CD4-positive, alpha-beta T cell treated with Interleukin-1 beta for 1 hour (primary cell): Measurements from ENCODE around the gene BBX.
"Not testable (repeated sequence)": the region's sequence is repeated elsewhere in the genome, so short reads cannot be mapped to it uniquely, and the experiment has no call there.

Source experiments
- DNase-seq, 2 donors: peaks; one replicate each; pipeline ENCODE4 v3.0.0-alpha.2; 2020 to 2022

Gene BBX

DNA sequence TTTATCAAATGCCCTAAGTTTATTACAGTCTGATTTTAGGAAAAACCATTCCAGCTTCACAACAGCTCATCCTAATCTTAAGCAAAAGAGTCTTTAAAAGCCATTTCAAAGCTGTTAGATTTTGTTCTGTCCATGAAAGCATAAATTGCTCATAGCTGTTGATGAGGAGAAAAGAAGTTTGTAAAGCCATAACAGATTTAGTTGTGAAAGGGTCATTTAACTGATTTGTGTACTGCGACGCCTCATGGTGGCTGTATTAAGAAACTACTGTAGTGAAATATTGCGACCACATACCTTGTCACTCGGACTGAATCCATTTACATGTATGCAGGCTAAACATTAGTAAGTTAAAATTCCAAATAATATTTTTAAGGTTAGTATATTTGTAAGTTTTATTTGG lies 20.9 kb downstream of the BBX start:
- DNase-seq: peak; percentile 1 to 15

- no peak for DNase-seq
Measured at GRCh38 chr3:107545680-107546120, 22.9 kb downstream of the BBX start.

DNA sequence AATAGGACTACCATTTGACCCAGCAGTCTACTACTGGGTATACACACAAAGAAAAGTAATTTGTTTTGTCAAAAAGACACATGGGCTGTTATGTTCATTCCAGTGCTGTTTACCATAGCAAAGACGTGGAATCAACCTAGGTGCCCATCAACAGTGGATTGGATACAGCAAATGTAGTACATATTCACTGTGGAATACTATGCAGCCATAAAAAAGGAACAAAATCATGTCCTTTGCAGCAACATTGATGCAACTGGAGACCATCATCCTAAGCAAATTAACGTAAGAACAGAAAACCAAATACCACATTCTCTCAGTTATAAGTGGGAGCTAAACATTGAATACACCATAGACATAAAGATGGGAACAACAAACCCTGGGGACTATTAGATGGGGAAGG lies 25.8 kb downstream of the BBX start:
- no peak for DNase-seq

DNA sequence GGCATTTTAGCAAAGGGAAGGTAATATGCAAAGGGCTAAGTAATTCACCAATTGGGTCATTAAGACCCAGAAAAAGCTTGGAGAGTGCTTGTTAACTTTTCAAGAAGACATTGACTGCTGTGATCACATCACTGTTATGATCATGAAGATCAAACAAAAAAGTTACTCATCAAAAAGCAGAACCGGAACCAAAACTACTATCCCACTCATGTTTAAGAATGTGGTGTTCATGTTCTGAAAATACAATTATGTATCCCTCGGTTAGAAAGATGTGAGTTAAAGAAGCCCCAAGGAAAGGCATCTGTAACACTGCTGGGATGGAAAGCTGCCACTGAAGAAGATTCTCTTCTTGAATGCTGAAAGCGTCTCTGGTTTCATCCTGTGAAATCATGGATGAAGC lies 32.6 kb downstream of the BBX start:
- no peak for DNase-seq

- DNase-seq: no peak
Measured at GRCh38 chr3:107557743-107558142, 35.0 kb downstream of the BBX start.

DNA sequence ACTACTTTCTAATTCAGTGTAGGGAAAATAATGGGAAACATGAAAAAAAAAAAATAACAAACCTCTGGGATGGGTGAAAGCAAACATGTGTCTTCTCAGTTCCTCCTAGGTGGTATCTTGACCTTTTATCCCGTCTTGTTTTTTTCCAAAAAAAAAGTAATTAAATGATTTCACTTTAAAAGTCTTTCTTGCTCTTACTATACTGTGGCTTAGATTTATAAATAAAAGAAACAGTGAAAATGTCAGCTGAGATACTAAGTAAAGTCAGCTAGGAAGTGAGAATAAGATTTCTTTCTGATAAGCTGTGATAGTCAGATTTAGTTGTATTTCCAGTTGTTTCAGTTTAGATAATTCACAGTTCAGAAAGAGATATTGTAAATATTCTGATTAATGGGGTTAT lies 37.4 kb downstream of the BBX start:
- no peak for DNase-seq

DNA sequence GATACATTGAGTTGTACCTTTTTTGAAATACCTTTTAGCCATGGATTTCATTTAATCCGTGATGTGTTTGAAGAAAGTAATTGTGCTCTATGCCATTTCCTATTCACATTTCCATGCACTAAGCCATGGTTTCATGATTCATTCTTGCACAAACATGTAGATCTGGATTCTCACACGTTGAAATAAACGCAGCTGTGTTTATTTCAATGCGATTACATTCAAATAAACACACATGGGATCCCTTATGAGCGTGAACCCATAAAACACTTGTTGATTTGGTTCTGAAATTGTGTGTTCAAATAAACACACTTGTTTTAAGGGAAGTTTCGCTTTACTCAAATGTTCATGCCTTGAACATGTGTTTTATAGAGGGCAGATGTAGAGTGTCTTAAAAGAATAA lies 39.2 kb downstream of the BBX start:
- DNase-seq: no peak

GRCh38 chr3:107562969-107563529 lies 40.3 kb downstream of the BBX start:
- no peak for DNase-seq

DNA sequence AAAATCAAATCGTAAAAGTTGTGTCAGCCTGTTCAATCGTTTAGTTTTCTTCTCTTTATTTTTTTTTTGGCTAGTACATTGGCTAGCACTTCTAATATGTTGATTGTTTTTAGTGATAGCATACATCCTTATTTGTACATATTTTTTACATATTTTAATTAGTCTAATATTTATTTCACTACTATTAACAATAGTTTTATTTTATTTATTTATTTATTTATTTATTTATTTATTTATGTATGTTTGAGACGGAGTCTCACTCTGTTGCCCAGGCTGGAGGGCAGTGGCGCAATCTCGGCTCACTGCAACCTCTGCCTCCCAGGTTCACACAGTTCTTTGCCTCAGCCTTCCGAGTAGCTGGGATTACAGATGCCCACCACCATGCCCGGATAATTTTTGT lies 42.5 kb downstream of the BBX start:
- DNase-seq: not testable (repeated sequence)

- not testable (repeated sequence) for DNase-seq
Measured at GRCh38 chr3:107571089-107571488, 48.3 kb downstream of the BBX start.

GRCh38 chr3:107571492-107571891 lies 48.7 kb downstream of the BBX start:
- DNase-seq: not testable (repeated sequence)

GRCh38 chr3:107574650-107575049 lies 51.9 kb downstream of the BBX start:
- peak in 1 of 2 donors; percentile 27 for DNase-seq

DNA sequence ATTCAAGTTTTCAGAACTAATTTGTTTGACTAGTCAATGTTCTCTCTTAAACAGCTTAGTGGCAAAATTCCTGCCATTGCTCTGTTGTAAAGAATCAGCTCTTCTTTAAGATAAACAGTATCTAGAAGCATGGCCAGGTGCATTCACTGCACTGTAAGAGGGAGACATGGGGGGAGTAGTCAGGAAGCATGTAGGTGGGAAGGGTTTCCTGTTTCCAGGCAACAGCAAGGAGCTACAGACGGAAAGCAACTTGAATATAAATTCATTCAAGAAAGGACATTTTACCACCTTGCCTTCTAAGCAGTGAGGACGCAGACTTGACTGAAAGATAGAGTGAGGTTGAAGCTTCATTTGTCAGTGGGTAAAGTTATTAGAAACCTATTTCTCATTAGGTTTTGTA lies 55.3 kb downstream of the BBX start:
- no peak for DNase-seq

DNA sequence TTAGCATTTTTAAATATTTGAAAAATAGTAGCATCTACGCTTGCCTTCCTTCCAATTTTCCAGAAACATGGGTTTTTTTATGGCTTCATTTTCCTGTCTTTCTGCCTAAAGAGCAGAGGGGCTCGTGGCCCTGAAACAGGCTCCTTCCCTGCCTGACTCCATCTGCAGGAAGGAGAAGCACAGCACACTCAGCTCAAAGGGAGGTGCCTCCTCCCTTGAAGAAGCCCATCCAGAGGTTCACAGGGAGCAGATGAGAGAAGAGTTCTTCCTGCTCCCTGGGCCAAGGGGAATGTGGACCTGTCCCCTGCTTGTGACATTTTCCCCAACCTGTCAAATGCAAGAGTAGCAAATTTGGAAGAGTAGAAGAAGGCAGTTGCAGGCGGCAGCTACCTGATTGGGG lies 55.8 kb downstream of the BBX start:
- no peak for DNase-seq

- DNase-seq: no peak
Measured at GRCh38 chr3:107579371-107579770, 56.6 kb downstream of the BBX start.

DNA sequence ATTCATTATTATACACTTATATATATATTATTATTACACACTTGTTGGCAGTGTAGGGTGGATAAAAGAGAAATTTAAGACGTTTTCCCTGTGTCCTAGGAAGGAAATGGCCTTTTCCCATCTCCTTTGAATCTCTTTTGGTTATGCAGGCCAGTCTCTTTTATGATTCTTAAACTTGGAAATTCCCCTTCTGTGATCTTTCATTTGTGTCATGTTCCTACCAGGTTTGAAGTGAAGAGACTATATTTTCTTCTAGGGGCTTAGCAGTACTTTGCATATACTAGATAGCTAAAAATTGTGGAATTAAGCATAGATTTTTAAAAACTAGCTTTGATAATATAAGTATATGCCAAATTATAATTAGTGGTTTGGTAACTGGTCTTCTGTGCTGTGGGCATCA lies 58.5 kb downstream of the BBX start:
- DNase-seq: no peak

DNA sequence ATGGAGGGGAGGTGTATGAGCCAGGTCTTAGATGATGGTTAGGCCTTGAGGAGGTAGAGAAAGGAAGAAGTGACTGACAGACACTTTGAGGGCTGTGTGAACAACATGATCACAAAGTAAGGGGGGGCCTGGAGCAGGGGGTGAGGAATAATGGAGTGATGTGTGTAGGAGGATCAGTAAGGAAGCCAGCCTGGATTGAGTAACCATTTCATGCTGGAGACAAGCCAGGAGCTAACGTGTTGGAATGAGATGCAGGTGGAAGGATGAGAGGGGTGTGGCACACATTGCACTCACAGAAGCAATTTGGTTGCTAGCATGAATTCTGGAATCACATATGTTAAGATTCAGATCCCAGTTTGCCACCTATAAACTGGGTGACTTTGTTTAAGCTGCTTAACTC lies 65.5 kb downstream of the BBX start:
- DNase-seq: no peak

GRCh38 chr3:107589454-107589853 lies 66.7 kb downstream of the BBX start:
- no peak for DNase-seq

DNA sequence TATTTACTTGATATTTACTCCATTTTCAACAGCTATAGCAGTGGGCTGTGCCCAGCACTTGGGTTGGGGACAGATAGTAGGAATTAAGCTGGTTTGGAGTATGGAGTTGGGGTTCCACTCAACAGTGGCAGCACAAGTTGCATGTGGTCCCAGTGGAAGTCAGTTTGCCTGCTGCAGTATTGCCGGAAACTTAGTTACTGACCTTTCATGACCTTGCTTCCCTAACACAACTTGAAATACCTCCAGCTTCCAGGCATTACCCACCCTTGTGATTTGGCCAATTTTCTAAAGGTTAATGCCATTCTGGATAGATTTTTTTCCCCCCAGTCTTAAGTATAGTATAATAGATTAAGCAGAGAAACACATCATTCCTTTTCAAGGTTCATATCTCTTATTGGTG lies 68.0 kb downstream of the BBX start:
- no peak for DNase-seq

GRCh38 chr3:107592073-107592472 lies 69.3 kb downstream of the BBX start:
- no peak for DNase-seq

GRCh38 chr3:107594870-107595269 lies 72.1 kb downstream of the BBX start:
- DNase-seq: no peak

GRCh38 chr3:107596639-107597038 lies 73.9 kb downstream of the BBX start:
- no peak for DNase-seq

- peak; percentile 40 to 50 for DNase-seq
Measured at GRCh38 chr3:107598926-107599771, 76.4 kb downstream of the BBX start.

- no peak for DNase-seq
Measured at GRCh38 chr3:107599772-107600145, 77.0 kb downstream of the BBX start.

DNA sequence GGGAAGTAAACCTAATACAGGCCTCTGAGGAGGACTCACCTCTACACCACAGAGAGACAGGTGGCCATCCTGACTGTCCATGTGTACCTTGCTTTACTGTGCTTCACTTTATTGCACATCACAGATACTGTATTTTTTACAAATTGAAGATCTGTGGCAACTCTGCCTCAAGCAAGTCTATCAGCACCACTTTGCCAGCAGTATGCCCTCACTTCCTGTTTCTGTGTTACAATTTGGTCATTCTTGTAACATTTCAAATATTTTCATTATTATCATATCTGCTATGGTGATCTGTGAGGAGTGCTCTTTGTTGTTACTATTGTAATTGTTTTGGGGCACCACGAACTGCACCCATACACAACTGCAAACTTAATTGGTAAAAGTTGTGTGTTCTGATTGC lies 78.0 kb downstream of the BBX start:
- DNase-seq: no peak
